C4-2B (cell line): Measurements from ENCODE around the gene STK4.

Experiments used
- H3K27ac ChIP-seq: fragments of 450-650 bp; 2 replicates; pipeline ENCODE4 v1.5.1; 2017
- CTCF ChIP-seq: fragments of 450-650 bp; conservative IDR thresholded peaks from 2 replicates; pipeline ENCODE4 v1.5.1; 2017; ENCODE audit warnings: mild to moderate bottlenecking
- ZFX ChIP-seq: fragments of 450-650 bp; IDR thresholded peaks from 2 replicates; pipeline ENCODE4 v1.6.1; 2017

The STK4 gene

GRCh38 chr20:45097485-45098102 lies 131.3 kb downstream of the STK4 start:
- H3K27ac ChIP-seq, result no peak overlapping the region

GRCh38 chr20:45098103-45098773 lies 131.9 kb downstream of the STK4 start:
- H3K27ac ChIP-seq, result no peak overlapping the region

More at GRCh38 chr20:45097485-45098102, 131.3 kb downstream of the STK4 start:
- TF ChIP-seq ZFX, result no peak
- TF ChIP-seq CTCF, result no peak

GRCh38 chr20:45100563-45101245 lies 134.4 kb downstream of the STK4 start, which contains the start of gene KCNS1:
KCNS1 (minus strand) TSS chr20:45101127; CDS start chr20:45099236, 1,891 bp downstream.
- no peak within 1 kb of the TSS for H3K27ac ChIP-seq
- TF ChIP-seq CTCF, result no peak
- TF ChIP-seq ZFX, result no peak

More at GRCh38 chr20:45098103-45098773, 131.9 kb downstream of the STK4 start:
- TF ChIP-seq CTCF (no peak; the same call in 1 of the 2 replicates), ZFX (no peak)

GRCh38 chr20:45101333-45101850 lies 135.1 kb downstream of the STK4 start:
- TF ChIP-seq CTCF (no peak), ZFX (no peak)
- H3K27ac ChIP-seq, result no peak overlapping the region

- no peak overlapping the region for H3K27ac ChIP-seq
- no peak for TF ChIP-seq ZFX
- TF ChIP-seq CTCF, result no peak
Observed at GRCh38 chr20:45103072-45103471, 136.8 kb downstream of the STK4 start.

- TF ChIP-seq CTCF, result no peak
- TF ChIP-seq ZFX, result no peak
Observed at GRCh38 chr20:45104786-45105185, 138.5 kb downstream of the STK4 start.

More at GRCh38 chr20:45104786-45105185, 138.5 kb downstream of the STK4 start:
- H3K27ac ChIP-seq, result no peak overlapping the region; the same call in 1 of the 2 replicates
